GM12874 (cell line): ENCODE results near the gene MGST2.

Experiments used
- TF ChIP-seq, protein P1 (sequence below): IDR thresholded peaks from 2 replicates; pipeline ENCODE4 v1.5.1; 2011; ENCODE audit warnings: low read depth, mild to moderate bottlenecking, control low read depth, low read length, moderate library complexity; ENCODE audit not compliant: insufficient read depth

Gene MGST2

DNA sequence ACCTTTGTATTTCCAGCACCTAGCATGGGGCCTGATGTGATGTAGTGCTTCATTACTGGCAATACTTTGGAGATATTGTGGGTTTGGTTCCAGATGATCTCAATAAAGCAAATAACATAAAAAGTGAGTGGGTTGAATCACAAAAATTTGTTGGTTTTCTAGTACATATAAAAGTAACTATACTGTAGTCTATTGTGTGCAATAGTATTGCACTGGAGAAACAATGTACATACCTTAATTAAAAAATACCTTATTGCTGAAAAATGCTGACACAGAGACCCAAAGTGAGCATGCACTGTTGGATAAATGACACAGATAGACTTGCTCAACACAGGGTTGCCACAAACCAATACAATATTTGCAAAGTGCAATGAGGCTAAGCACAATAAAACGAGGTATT is 17.7 kb upstream of the MGST2 start:
- TF ChIP-seq, protein P1, sequence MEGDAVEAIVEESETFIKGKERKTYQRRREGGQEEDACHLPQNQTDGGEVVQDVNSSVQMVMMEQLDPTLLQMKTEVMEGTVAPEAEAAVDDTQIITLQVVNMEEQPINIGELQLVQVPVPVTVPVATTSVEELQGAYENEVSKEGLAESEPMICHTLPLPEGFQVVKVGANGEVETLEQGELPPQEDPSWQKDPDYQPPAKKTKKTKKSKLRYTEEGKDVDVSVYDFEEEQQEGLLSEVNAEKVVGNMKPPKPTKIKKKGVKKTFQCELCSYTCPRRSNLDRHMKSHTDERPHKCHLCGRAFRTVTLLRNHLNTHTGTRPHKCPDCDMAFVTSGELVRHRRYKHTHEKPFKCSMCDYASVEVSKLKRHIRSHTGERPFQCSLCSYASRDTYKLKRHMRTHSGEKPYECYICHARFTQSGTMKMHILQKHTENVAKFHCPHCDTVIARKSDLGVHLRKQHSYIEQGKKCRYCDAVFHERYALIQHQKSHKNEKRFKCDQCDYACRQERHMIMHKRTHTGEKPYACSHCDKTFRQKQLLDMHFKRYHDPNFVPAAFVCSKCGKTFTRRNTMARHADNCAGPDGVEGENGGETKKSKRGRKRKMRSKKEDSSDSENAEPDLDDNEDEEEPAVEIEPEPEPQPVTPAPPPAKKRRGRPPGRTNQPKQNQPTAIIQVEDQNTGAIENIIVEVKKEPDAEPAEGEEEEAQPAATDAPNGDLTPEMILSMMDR, result no peak

DNA sequence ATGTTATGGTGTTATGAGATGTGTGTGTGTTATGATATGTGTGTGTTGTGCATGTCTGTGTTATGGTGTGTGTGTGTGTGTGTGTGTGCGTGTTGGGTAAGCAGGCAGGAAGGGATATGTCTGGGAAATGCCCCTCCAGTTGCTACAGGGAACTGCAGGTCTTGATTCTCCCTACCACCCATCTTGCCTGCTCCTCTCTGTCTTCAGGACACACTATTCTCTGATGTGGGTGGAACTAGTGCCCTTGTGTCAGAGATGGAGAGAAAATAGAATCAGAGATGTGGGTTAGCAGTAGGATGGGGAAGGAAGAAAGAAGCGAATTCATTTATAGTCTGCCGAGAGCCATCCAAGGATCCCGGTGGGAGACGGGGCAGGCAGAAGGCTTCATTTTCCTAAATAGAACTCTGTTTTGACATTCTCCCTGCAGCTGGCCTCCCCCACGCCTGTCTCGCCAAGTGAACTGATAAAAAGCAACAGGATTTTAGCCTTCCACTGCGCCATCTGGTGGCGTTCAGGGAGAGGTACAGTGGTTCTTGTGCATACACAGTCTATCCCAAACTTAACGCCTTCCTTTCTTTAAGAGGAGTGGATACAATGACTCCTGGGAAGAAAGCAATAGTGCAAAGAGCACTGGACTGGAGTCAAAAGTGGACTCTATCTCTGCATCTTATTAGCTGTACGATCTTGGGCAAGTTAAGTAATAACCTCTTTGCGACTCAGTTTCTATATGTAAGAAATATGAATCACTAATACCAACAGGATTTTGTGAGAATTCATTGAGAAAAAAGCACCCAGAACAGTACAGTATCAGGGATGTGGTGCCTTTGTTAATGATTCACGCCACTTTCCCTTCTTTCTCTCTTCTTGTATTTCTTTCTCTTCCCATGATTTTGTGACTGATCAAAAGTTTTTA is 14.1 kb upstream of the MGST2 start:
- TF ChIP-seq, protein P1, result peak; percentile 84

DNA sequence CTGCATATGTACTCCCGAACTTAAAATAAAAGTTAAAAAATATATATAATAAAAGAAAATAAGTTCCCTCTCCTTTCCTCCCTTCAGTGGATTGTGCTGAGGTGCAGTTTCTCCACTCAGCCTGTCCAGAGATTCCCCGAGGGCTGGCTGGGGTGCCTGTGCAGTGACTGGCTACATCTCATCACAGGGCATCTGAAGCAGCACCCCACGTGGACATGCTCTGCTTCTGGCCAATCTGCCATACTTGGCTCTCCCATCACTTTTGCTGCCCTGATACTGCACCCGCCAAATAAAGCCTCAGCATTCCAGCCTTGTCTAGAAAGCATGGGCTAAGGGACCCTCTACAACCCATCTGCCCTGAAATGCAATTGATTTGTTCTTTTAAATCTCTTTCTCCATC is 11.1 kb upstream of the MGST2 start:
- TF ChIP-seq, protein P1, result no peak

DNA sequence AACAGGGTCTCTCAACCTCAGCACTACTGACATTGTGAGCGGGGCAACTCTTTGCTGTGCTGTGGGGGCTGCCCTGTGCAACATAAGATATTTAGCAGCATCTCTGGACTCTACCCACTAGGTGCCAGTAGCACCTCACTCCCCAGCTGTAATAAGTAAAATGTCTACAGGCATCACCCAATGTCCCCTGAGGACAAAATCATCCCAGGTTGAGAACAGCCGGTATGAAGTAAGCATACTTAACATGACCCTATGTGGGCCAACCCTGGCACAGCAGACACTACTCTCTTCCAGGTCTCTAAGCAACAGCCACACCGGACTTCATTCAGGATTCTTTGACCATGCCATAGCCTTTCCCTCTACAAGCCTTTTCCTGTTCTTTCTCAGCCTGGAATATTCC is 10.5 kb upstream of the MGST2 start:
- TF ChIP-seq, protein P1, result peak; percentile 36; the same call in 1 of the 2 replicates

DNA sequence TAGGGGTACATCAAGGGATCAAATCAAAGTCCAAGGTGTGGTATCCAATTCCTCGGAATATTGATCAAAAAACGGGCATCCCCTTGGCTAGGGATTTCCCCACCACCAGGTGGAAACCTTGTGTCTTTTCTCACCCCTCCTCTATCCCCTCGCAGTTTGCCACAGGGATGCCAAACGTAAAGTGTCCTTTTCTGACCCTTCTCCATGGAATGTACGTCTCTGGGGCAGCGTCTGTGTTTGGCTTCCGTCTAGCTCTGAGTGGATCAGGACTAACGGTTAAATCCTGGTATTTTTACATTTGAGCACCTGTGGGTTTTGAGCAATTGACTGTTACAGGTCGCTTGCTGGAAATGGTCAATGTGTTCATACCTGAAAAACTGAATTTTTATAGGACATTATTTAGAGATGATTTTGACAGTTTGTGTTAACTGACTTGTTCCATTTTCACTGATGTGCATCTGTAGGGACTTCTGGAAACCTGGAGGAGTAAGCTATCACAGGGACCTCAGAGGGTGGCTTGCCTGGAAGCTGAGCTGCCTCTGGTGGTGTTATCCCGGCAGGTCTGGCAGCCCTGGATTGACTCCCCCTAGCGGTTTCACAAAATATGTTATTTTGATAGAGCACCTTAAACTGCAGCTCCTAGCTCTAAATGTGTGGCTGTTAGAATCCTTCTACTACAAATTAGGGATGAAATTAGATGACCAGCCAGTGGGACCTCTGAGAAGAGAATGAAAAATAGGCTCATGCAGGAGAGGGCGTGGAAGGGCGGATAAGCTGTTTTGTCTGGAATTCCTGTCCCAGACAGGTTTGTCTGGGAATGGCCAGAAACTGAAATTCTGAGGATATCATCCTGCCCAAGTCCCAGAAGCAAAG is 8.8 kb upstream of the MGST2 start:
- TF ChIP-seq, protein P1, result peak; percentile 72

DNA sequence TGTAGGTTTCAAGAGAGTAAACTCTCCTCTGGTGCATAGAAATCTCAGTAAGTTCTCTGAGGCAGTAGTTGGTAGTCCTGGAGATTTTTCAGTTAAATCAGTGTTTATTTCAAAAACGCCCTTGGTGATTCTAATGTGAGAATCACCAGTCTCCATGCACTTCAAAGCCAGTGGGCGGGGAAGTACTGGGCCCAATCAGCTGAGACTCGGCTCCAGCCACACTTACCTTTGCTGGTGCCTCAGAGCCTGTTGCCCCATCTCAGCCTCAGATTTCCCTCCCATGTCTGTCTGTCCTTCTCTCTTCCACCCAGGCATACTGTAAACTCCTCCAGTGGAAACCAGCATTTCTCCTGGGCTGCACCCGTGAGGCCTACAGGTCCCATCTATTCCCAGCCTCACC is 7.4 kb upstream of the MGST2 start:
- TF ChIP-seq, protein P1, result no peak
